ENCODE data around the gene ERBB4. TPM values are rescaled to one million over a fixed set of nuclear protein-coding genes. Genes with fewer than 3 reads are reported as not detected.

ERBB4 gene
- total RNA-seq, 1 donor from 2014 or later = 9.9 TPM

- Histone ChIP-seq H3K9ac (ENCODE audit: low read depth in 1 of 3, low read length in 3 of 3) (no peak overlapping the region), H3K36me3 (ENCODE audit: control insufficient read depth in 3 of 3, insufficient read depth in 3 of 3, low read length in 3 of 3) (no peaks in the 10 kb centered on the region), H3K4me3 (ENCODE audit: low read length in 3 of 3) (no peak overlapping the region), H3K9me3 (ENCODE audit: control insufficient read depth in 3 of 3, low read length in 3 of 3) (no peaks in the 10 kb centered on the region), H3K4me1 (ENCODE audit: control insufficient read depth in 3 of 3, insufficient read depth in 3 of 3, low read length in 3 of 3) (no peaks in the 10 kb centered on the region), H3K27me3 (ENCODE audit: control insufficient read depth in 3 of 3, insufficient read depth in 3 of 3, low read length in 3 of 3) (no peaks in the 10 kb centered on the region), H3K27ac (ENCODE audit: low read depth, low read length) (no peak overlapping the region)
These were observed 580.8 kb downstream of the ERBB4 start for GRCh38 chr2:211957799-211958198.

DNA sequence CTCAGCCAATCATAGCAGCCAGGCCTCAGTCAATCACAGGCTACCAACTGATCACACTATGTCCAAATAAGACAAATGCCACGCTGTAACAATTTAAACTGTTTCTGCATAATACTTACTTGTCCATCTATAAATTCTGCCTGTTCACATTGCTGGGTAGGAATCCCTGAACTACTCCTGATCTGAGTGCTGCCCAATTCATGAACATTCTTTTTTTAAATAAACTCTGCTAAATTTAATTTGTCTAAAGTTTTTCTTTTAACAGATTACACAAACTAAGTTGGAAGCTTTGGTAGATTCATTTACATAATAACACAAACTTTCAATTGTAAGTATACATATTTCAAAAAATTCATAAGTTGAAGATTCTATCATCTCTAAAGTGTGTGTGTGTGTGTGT is 583.0 kb downstream of the ERBB4 start:
- Histone ChIP-seq H3K27me3 (ENCODE audit: control insufficient read depth in 3 of 3, insufficient read depth in 3 of 3, low read length in 3 of 3) (no peaks in the 10 kb centered on the region), H3K27ac (ENCODE audit: low read depth, low read length) (no peak overlapping the region), H3K4me1 (ENCODE audit: control insufficient read depth in 3 of 3, insufficient read depth in 3 of 3, low read length in 3 of 3) (no peaks in the 10 kb centered on the region), H3K9ac (ENCODE audit: low read depth in 1 of 3, low read length in 3 of 3) (no peak overlapping the region), H3K4me3 (ENCODE audit: low read length in 3 of 3) (no peak overlapping the region), H3K36me3 (ENCODE audit: control insufficient read depth in 3 of 3, insufficient read depth in 3 of 3, low read length in 3 of 3) (no peaks in the 10 kb centered on the region), H3K9me3 (ENCODE audit: control insufficient read depth in 3 of 3, low read length in 3 of 3) (peaks cover 0 to 2% (median 0%) of the 10 kb centered on the region in 3 donors)

DNA sequence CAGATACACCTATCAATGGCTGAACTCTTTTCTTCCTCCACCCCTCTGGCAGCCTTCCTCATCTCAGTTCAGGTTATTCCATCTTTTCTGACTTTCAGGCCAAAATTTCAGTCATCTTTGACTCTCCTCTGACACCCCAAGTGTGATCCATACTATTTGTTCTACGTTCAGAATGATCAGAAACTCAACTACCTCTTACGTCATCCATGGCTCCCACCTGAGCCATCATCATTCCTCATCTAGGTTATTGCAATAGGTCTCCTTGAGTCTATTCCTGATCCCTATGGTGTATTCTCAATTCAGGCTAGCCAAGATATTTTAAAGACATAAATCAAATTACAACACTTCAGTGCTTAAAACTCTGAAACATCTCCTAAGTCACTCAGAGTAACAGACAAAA is 589.7 kb downstream of the ERBB4 start:
- Histone ChIP-seq H3K4me3 (ENCODE audit: low read length in 3 of 3) (no peak overlapping the region), H3K4me1 (ENCODE audit: control insufficient read depth in 3 of 3, insufficient read depth in 3 of 3, low read length in 3 of 3) (no peaks in the 10 kb centered on the region), H3K36me3 (ENCODE audit: control insufficient read depth in 3 of 3, insufficient read depth in 3 of 3, low read length in 3 of 3) (no peaks in the 10 kb centered on the region), H3K9ac (ENCODE audit: low read depth in 1 of 3, low read length in 3 of 3) (no peak overlapping the region), H3K27ac (ENCODE audit: low read depth, low read length) (no peak overlapping the region), H3K27me3 (ENCODE audit: control insufficient read depth in 3 of 3, insufficient read depth in 3 of 3, low read length in 3 of 3) (no peaks in the 10 kb centered on the region), H3K9me3 (ENCODE audit: control insufficient read depth in 3 of 3, low read length in 3 of 3) (peaks cover 0 to 2% (median 2%) of the 10 kb centered on the region in 3 donors)

- Histone ChIP-seq H3K4me1 (ENCODE audit: control insufficient read depth in 3 of 3, insufficient read depth in 3 of 3, low read length in 3 of 3) (peaks cover under 1 to 4% (median under 1%) of the 10 kb centered on the region in 3 donors), H3K27me3 (ENCODE audit: control insufficient read depth in 3 of 3, insufficient read depth in 3 of 3, low read length in 3 of 3) (no peaks in the 10 kb centered on the region), H3K27ac (ENCODE audit: low read depth, low read length) (no peak overlapping the region), H3K36me3 (ENCODE audit: control insufficient read depth in 3 of 3, insufficient read depth in 3 of 3, low read length in 3 of 3) (no peaks in the 10 kb centered on the region), H3K9me3 (ENCODE audit: control insufficient read depth in 3 of 3, low read length in 3 of 3) (peaks cover 0 to 2% (median 0%) of the 10 kb centered on the region in 3 donors), H3K4me3 (ENCODE audit: low read length in 3 of 3) (no peak overlapping the region), H3K9ac (ENCODE audit: low read depth in 1 of 3, low read length in 3 of 3) (no peak overlapping the region)
These were observed 591.6 kb downstream of the ERBB4 start for GRCh38 chr2:211946960-211947359.

DNA sequence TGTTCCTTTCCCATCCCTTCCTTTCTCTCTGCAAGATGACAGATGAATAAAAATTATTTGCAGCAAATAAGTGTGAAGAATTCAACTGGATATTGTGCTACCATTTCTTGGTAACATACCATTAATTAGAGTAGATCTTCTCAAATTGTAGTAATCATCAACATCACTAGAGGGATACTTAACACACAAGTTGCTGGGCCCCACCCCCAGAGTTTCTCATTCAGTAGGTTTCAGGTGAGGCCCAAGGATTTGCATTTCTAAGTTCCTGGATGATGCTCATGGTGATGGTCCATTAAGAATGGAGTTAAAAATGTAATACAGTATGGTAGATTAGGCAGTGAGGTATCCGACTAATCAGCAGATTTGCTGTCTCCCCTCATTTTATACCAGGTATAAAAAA is 594.0 kb downstream of the ERBB4 start:
- no peaks in the 10 kb centered on the region for H3K36me3 ChIP-seq (ENCODE audit: control insufficient read depth in 3 of 3, insufficient read depth in 3 of 3, low read length in 3 of 3)
- no peak overlapping the region for H3K27ac ChIP-seq (ENCODE audit: low read depth, low read length)
- H3K9ac ChIP-seq (ENCODE audit: low read depth in 1 of 3, low read length in 3 of 3) = no peak overlapping the region
- peaks cover 5 to 9% (median 7%) of the 10 kb centered on the region in 3 donors for H3K4me1 ChIP-seq (ENCODE audit: control insufficient read depth in 3 of 3, insufficient read depth in 3 of 3, low read length in 3 of 3)
- H3K27me3 ChIP-seq (ENCODE audit: control insufficient read depth in 3 of 3, insufficient read depth in 3 of 3, low read length in 3 of 3) = no peaks in the 10 kb centered on the region
- no peak overlapping the region for H3K4me3 ChIP-seq (ENCODE audit: low read length in 3 of 3)
- H3K9me3 ChIP-seq (ENCODE audit: control insufficient read depth in 3 of 3, low read length in 3 of 3) = no peaks in the 10 kb centered on the region

DNA sequence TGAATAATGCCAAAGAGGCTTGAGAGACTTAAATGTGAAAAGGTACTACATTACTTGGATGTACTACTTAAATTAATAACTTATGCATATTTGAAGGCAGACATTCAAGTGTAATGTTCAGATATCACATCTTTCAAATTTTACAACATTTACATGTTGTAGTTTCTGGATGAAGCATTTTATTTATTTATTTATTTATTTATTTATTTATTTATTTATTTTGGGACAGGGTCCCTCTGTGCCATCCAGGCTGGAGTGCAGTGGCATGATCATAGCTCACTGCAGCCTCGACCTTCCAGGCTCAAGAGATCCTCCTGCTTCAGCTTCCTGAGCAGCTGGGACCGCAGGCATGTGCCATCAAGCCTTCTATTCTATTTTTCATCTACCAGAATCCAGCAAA is 596.4 kb downstream of the ERBB4 start:
- Histone ChIP-seq H3K27ac (ENCODE audit: low read depth, low read length) (peak overlapping the region; percentile 22), H3K9ac (ENCODE audit: low read depth in 1 of 3, low read length in 3 of 3) (no peak overlapping the region), H3K27me3 (ENCODE audit: control insufficient read depth in 3 of 3, insufficient read depth in 3 of 3, low read length in 3 of 3) (no peaks in the 10 kb centered on the region), H3K36me3 (ENCODE audit: control insufficient read depth in 3 of 3, insufficient read depth in 3 of 3, low read length in 3 of 3) (no peaks in the 10 kb centered on the region), H3K9me3 (ENCODE audit: control insufficient read depth in 3 of 3, low read length in 3 of 3) (no peaks in the 10 kb centered on the region), H3K4me1 (ENCODE audit: control insufficient read depth in 3 of 3, insufficient read depth in 3 of 3, low read length in 3 of 3) (peaks cover 5 to 9% (median 7%) of the 10 kb centered on the region in 3 donors), H3K4me3 (ENCODE audit: low read length in 3 of 3) (no peak overlapping the region)

- peak overlapping the region in 1 of 3 donors; percentile 15 for H3K4me3 ChIP-seq (ENCODE audit: low read length in 3 of 3)
- H3K9me3 ChIP-seq (ENCODE audit: control insufficient read depth in 3 of 3, low read length in 3 of 3) = no peaks in the 10 kb centered on the region
- peaks cover 5 to 9% (median 7%) of the 10 kb centered on the region in 3 donors for H3K4me1 ChIP-seq (ENCODE audit: control insufficient read depth in 3 of 3, insufficient read depth in 3 of 3, low read length in 3 of 3)
- H3K9ac ChIP-seq (ENCODE audit: low read depth in 1 of 3, low read length in 3 of 3) = peak overlapping the region in 1 of 3 donors; percentile 18
- no peaks in the 10 kb centered on the region for H3K36me3 ChIP-seq (ENCODE audit: control insufficient read depth in 3 of 3, insufficient read depth in 3 of 3, low read length in 3 of 3)
- no peaks in the 10 kb centered on the region for H3K27me3 ChIP-seq (ENCODE audit: control insufficient read depth in 3 of 3, insufficient read depth in 3 of 3, low read length in 3 of 3)
- peak overlapping the region; percentile 22 for H3K27ac ChIP-seq (ENCODE audit: low read depth, low read length)
These were observed 597.3 kb downstream of the ERBB4 start for GRCh38 chr2:211941216-211941747.

DNA sequence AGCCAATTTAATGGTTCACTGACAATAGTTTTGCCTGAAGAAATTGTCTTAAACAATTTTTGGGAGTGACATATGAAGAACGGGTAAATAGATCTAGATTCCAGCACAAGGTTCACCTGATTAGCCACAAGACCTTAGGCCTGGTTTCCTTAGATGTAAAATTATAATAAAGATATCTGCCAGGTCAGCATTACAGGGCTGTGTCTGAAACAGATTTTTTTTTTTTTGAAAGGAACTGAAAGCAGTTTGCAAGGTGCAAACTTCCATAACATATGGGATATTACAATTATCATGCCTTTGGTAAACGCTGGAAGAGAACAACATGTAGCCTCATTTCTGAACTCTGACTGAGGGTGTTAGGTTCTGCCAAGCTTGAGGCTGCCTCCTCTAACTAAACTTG is 599.4 kb downstream of the ERBB4 start:
- H3K9me3 ChIP-seq (ENCODE audit: control insufficient read depth in 3 of 3, low read length in 3 of 3) = no peaks in the 10 kb centered on the region

GRCh38 chr2:211934811-211935210 is 603.8 kb downstream of the ERBB4 start:
- H3K4me3 ChIP-seq (ENCODE audit: low read length in 3 of 3) = no peak overlapping the region
- no peaks in the 10 kb centered on the region for H3K9me3 ChIP-seq (ENCODE audit: control insufficient read depth in 3 of 3, low read length in 3 of 3)

More for the DNA sequence above, 599.4 kb downstream of the ERBB4 start:
- H3K27ac ChIP-seq (ENCODE audit: low read depth, low read length) = no peak overlapping the region
- H3K4me1 ChIP-seq (ENCODE audit: control insufficient read depth in 3 of 3, insufficient read depth in 3 of 3, low read length in 3 of 3) = peaks cover 5 to 9% (median 7%) of the 10 kb centered on the region in 3 donors
- no peak overlapping the region for H3K4me3 ChIP-seq (ENCODE audit: low read length in 3 of 3)
- no peaks in the 10 kb centered on the region for H3K36me3 ChIP-seq (ENCODE audit: control insufficient read depth in 3 of 3, insufficient read depth in 3 of 3, low read length in 3 of 3)
- no peak overlapping the region for H3K9ac ChIP-seq (ENCODE audit: low read depth in 1 of 3, low read length in 3 of 3)
- H3K27me3 ChIP-seq (ENCODE audit: control insufficient read depth in 3 of 3, insufficient read depth in 3 of 3, low read length in 3 of 3) = no peaks in the 10 kb centered on the region

DNA sequence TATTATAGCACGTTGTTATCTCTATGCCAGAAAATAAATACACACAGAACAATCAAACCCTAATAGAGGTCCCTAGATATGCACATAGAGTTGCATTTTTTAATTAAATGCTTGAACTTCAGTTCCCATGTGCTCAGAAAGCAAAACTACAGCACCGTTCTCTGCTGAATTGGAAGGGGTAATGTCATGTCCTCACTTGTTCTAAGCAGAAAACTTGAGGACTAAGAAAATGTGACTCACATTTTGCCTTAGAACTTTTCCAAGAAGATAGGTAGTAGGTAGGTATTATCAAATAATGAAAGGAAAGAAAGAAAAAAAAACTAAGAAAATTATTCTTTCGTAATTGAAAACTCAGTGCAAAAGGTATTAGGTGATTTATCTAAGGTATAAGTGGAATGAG is 607.3 kb downstream of the ERBB4 start:
- Histone ChIP-seq H3K36me3 (ENCODE audit: control insufficient read depth in 3 of 3, insufficient read depth in 3 of 3, low read length in 3 of 3) (no peaks in the 10 kb centered on the region), H3K9me3 (ENCODE audit: control insufficient read depth in 3 of 3, low read length in 3 of 3) (no peaks in the 10 kb centered on the region), H3K27ac (ENCODE audit: low read depth, low read length) (no peak overlapping the region), H3K27me3 (ENCODE audit: control insufficient read depth in 3 of 3, insufficient read depth in 3 of 3, low read length in 3 of 3) (no peaks in the 10 kb centered on the region), H3K4me1 (ENCODE audit: control insufficient read depth in 3 of 3, insufficient read depth in 3 of 3, low read length in 3 of 3) (peaks cover 0 to 2% (median 0%) of the 10 kb centered on the region in 3 donors), H3K4me3 (ENCODE audit: low read length in 3 of 3) (peak overlapping the region in 1 of 3 donors; percentile 4), H3K9ac (ENCODE audit: low read depth in 1 of 3, low read length in 3 of 3) (peak overlapping the region in 1 of 3 donors; percentile 27)

More at GRCh38 chr2:211934811-211935210, 603.8 kb downstream of the ERBB4 start:
- no peaks in the 10 kb centered on the region for H3K36me3 ChIP-seq (ENCODE audit: control insufficient read depth in 3 of 3, insufficient read depth in 3 of 3, low read length in 3 of 3)
- no peak overlapping the region for H3K9ac ChIP-seq (ENCODE audit: low read depth in 1 of 3, low read length in 3 of 3)
- H3K4me1 ChIP-seq (ENCODE audit: control insufficient read depth in 3 of 3, insufficient read depth in 3 of 3, low read length in 3 of 3) = peaks cover 0 to 2% (median 0%) of the 10 kb centered on the region in 3 donors
- H3K27ac ChIP-seq (ENCODE audit: low read depth, low read length) = no peak overlapping the region
- H3K27me3 ChIP-seq (ENCODE audit: control insufficient read depth in 3 of 3, insufficient read depth in 3 of 3, low read length in 3 of 3) = no peaks in the 10 kb centered on the region

Data from skeletal muscle tissue (tissue), 4 donors.